ENCODE results near the gene BTBD6. TPM values are rescaled to one million over a fixed set of nuclear protein-coding genes. Genes with fewer than 3 reads are reported as not detected.
"Not testable (repeated sequence)": the region's sequence is repeated elsewhere in the genome, so short reads cannot be mapped to it uniquely, and the experiment has no call there.

Gene BTBD6
- total RNA-seq, 4 donors from 2014 or later, result 48.4 to 85.9 (median 53.6) TPM

DNA sequence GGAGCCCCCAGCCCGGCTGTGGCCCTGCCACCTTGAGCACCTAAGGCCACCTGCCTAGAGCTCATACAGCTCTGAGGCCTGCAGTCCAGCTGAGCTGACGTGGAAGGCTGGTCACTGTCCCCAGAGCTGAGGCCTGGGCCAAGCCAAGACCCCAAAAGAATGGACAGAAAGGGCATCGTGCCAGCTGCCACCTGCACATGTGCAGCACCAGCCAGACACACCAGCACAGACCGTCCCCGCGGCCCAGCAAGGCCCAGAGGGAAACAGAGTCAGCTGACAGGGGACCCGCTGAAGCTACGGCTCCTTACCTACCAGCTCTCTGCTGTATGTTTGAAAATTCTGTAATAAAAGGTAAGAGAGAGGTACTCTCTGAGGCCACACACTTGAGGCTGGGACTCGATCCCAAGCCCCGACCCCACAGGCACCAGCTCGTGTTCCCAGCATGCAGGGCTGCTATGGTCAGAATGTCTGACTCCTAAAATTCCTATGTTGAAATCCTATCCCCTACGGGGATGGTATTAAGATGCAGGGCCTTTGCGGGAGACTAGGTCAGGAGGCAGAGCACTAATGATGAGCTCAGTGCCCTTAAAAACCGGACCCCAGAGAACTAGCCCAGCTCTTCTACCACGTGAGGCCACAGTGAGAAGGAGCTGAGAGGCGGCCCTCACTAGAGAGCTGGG lies 27.1 kb downstream of the BTBD6 start:
- Histone ChIP-seq H3K36me3 (no peaks in the 10 kb centered on the region), H3K4me1 (peaks cover 18 to 19% of the 10 kb centered on the region in 2 donors), H3K9me3 (no peaks in the 10 kb centered on the region), H3K27me3 (no peaks in the 10 kb centered on the region), H3K27ac (peak overlapping the region in 3 of 4 donors; percentile 26 to 57 (median 36)), H3K4me3 (no peak overlapping the region)
- intact Hi-C loops (cut with DNase I; ENCODE audit: low total_unique reads) (no loop called here), in situ Hi-C loops (cut with MboI; ENCODE audit: low sequenced_read_pairs in 4 of 4) (no loop called here)
- DNase-seq (peak in 1 of 2 donors; percentile 41), ATAC-seq (peak; percentile 89 to 91)
- no peak for TF ChIP-seq POLR2A (IDR thresholded peaks at IDR 0.05)
- TF ChIP-seq, protein P1, sequence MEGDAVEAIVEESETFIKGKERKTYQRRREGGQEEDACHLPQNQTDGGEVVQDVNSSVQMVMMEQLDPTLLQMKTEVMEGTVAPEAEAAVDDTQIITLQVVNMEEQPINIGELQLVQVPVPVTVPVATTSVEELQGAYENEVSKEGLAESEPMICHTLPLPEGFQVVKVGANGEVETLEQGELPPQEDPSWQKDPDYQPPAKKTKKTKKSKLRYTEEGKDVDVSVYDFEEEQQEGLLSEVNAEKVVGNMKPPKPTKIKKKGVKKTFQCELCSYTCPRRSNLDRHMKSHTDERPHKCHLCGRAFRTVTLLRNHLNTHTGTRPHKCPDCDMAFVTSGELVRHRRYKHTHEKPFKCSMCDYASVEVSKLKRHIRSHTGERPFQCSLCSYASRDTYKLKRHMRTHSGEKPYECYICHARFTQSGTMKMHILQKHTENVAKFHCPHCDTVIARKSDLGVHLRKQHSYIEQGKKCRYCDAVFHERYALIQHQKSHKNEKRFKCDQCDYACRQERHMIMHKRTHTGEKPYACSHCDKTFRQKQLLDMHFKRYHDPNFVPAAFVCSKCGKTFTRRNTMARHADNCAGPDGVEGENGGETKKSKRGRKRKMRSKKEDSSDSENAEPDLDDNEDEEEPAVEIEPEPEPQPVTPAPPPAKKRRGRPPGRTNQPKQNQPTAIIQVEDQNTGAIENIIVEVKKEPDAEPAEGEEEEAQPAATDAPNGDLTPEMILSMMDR (IDR thresholded peaks at IDR 0.05 in 4 of 5, conservative IDR thresholded peaks at IDR 0.05 in 1 of 5), result no peak

DNA sequence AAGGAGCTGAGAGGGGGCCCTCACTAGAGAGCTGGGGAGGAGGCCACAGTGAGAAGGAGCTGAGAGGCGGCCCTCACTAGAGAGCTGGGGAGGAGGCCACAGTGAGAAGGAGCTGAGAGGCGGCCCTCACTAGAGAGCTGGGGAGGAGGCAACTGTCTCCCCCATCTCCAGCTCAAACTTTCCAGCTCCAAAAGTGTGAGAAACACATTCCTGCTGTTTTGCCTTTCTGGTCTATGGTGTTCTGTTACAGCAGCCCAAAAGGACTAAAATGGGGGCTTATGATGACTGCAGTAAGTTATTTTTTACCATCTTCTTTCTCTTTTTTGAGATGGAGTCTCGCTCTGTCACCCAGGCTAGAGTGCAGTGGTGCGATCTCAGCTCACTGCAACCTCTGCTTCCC lies 29.1 kb downstream of the BTBD6 start:
- in situ Hi-C loops (cut with MboI; ENCODE audit: low sequenced_read_pairs in 4 of 4); DNase-seq; H3K36me3 ChIP-seq; intact Hi-C loops (cut with DNase I; ENCODE audit: low total_unique reads); H3K27ac ChIP-seq; H3K27me3 ChIP-seq; ATAC-seq; H3K4me3 ChIP-seq; H3K9me3 ChIP-seq: not testable (repeated sequence)
- H3K4me1 ChIP-seq, result peaks cover 21 to 24% of the 10 kb centered on the region in 2 donors

DNA sequence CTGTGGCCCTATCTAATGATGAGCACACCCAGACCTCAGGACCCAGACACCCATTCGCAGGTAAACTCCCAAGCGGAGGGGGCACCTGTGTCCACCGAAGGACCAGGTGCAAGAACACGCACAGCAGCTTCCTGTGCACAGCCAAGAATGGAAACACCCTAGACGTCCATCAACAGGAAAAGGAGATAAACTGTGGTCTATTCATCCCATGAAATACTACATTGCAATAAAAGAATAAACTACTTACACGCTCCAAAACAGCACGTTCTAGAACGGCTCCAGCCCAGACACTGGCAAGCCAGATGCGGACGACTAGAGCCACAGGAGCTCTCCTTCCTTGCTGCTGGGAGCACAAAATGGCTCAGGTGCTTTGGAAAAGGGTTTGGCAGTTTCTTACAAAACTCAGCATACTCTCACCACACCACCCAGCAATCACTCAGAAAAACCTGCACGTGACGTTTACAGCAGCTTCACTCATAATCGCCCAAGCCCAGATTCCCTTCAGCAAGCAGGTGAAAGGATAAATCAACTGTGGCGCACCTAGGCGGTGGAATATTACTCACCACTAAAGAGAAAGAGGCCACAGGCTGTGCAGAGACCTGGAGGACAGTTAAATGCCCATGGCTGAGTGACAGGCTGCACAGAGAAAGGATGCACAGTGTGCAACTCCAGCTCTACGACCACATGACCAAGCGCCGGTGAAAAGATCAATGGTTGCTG lies 31.5 kb downstream of the BTBD6 start:
- intact Hi-C loops (cut with DNase I; ENCODE audit: low total_unique reads), result loop anchor here (5.0 kb wide), 1 partner anchor 78 kb away; no protein-coding TSS in a partner anchor
- Histone ChIP-seq H3K4me3 (no peak overlapping the region), H3K4me1 (peaks cover 21 to 24% of the 10 kb centered on the region in 2 donors), H3K9me3 (no peaks in the 10 kb centered on the region), H3K27me3 (no peaks in the 10 kb centered on the region), H3K36me3 (no peaks in the 10 kb centered on the region), H3K27ac (no peak overlapping the region)
- in situ Hi-C loops (cut with MboI; ENCODE audit: low sequenced_read_pairs in 4 of 4), result no loop called here
- TF ChIP-seq, protein P1 (IDR thresholded peaks at IDR 0.05 in 4 of 5, conservative IDR thresholded peaks at IDR 0.05 in 1 of 5), result no peak
- no peak for TF ChIP-seq POLR2A (IDR thresholded peaks at IDR 0.05)
- DNase-seq, result no peak
- no peak for ATAC-seq

DNA sequence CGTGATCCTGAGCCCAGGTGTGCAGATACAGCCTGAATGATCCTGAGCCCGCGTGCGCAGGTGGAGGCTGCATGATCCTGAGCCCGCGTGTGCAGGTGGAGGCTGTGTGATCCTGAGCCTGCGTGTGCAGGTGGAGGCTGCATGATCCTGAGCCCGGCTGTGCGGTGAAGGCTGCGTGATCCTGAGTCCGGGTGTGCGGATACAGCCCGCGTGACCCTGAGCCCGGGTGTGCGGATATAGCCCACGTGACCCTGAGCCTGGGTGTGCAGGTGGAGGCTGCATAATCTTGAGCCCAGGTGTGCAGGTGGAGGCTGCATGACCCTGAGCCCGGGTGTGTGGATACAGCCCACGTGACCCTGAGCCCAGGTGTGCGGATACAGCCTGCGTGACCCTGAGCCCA lies 32.2 kb downstream of the BTBD6 start:
- ATAC-seq (no peak), DNase-seq (no peak)
- TF ChIP-seq POLR2A (IDR thresholded peaks at IDR 0.05), result no peak
- TF ChIP-seq, protein P1 (IDR thresholded peaks at IDR 0.05 in 4 of 5, conservative IDR thresholded peaks at IDR 0.05 in 1 of 5), result no peak
- H3K36me3 ChIP-seq, result no peaks in the 10 kb centered on the region
- peaks cover 14 to 18% of the 10 kb centered on the region in 2 donors for H3K4me1 ChIP-seq
- H3K4me3 ChIP-seq, result no peak overlapping the region
- H3K27me3 ChIP-seq, result no peaks in the 10 kb centered on the region
- in situ Hi-C loops (cut with MboI; ENCODE audit: low sequenced_read_pairs in 4 of 4), result no loop called here
- H3K9me3 ChIP-seq, result no peaks in the 10 kb centered on the region
- intact Hi-C loops (cut with DNase I; ENCODE audit: low total_unique reads), result loop anchor here (5.0 kb wide), 1 partner anchor 78 kb away; no protein-coding TSS in a partner anchor
- H3K27ac ChIP-seq, result no peak overlapping the region

DNA sequence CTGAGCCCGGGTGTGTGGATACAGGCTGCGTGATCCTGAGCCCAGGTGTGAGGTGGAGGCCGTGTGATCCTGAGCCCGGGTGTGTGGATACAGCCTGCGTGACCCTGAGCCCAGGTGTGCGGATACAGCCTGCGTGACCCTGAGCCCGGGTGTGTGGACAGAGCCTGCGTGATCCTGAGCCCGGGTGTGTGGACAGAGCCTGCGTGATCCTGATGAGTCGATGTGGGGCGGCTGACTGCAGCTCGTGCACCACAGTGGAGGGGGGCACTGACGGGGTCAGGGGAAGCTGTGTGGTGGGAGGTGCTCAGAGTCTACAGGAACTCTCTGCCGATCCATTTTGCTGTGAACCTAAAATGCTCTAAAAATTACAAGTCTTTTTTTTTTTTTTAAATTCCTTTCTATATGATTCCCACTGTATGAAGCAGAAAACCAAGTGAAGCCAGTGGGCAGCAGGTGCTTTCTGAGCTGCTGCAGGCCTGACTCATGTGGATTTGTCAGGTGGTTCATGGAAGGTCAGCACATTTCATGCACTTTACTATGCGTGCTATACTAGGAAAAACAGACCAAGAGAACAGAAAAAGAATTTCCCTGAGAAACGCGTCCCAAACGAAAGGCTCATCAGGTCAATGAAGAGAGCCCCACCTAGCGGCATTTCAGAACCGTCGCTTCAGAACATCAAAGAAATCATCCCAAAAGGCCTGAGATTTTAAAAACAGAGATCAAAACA lies 33.2 kb downstream of the BTBD6 start:
- H3K27ac ChIP-seq, result no peak overlapping the region
- intact Hi-C loops (cut with DNase I; ENCODE audit: low total_unique reads), result loop anchor here (5.0 kb wide), 1 partner anchor 79 kb away; no protein-coding TSS in a partner anchor
- H3K9me3 ChIP-seq, result no peaks in the 10 kb centered on the region
- peaks cover 11 to 16% of the 10 kb centered on the region in 2 donors for H3K4me1 ChIP-seq
- no peaks in the 10 kb centered on the region for H3K36me3 ChIP-seq
- no peak overlapping the region for H3K4me3 ChIP-seq
- in situ Hi-C loops (cut with MboI; ENCODE audit: low sequenced_read_pairs in 4 of 4), result no loop called here
- DNase-seq (no peak), ATAC-seq (peak; percentile 58)
- TF ChIP-seq POLR2A (IDR thresholded peaks at IDR 0.05), result no peak
- TF ChIP-seq, protein P1 (IDR thresholded peaks at IDR 0.05 in 4 of 5, conservative IDR thresholded peaks at IDR 0.05 in 1 of 5), result peak in 4 of 5 experiments; percentile 31 to 62 (median 52)
- H3K27me3 ChIP-seq, result no peaks in the 10 kb centered on the region
